GM12878 (cell line): ENCODE data around the gene HDGFL1. TPM values are rescaled to one million over a fixed set of nuclear protein-coding genes. Genes with fewer than 3 reads are reported as not detected.

Experiments
- ATAC-seq: fragments of 200-7000 bp; cut with Tn5 transposase; 3 replicates; pipeline ENCODE4 v1.9.1; 2020; ENCODE audit warnings: mild to moderate bottlenecking, moderate library complexity
- BruUV-seq: library from RNA; stranded (reverse); fragments of 400-500 nt; replicated peaks from 2 replicates; lab custom pipeline; 2021; lab: Mats Ljungman, UMichigan
- CTCF ChIA-PET: fragments of 300-600 bp; sonication (Branson Sonifier 250); formaldehyde crosslinking; extraction: SDS; loops from one replicate; lab custom pipeline; 2021; ENCODE audit warnings: inconsistent platforms; lab: Yijun Ruan, JAX
- POLR2A ChIA-PET: fragments of 350-600 bp; formaldehyde crosslinking; extraction: SDS; loops from one replicate; lab custom pipeline; 2021; ENCODE audit warnings: inconsistent platforms; lab: Charles Lee
- RAD21 ChIA-PET: fragments of 300-600 bp; sonication (Branson Sonifier 250); formaldehyde crosslinking; loops from one replicate; lab custom pipeline; 2023; ENCODE audit warnings: antibody characterized with exemption; ENCODE audit not compliant: unreplicated experiment; lab: Charles Lee
- SMC1A ChIA-PET: fragments of 300-600 bp; sonication (Branson Sonifier 250); formaldehyde crosslinking; loops from one replicate; lab custom pipeline; 2023; ENCODE audit not compliant: unreplicated experiment, uncharacterized antibody; lab: Charles Lee
- DNase-seq: peaks from one replicate; pipeline ENCODE4 v3.0.0-alpha.2; 2011; ENCODE audit warnings: low read depth, low spot score
- FAIRE-seq: peaks from 3 replicates; lab custom pipeline; 2011; peaks lifted over from hg19 to GRCh38; lab: Jason Lieb, UNC
- H2AFZ ChIP-seq: 2 replicates; pipeline ENCODE4 v1.6.0; 2011; ENCODE audit warnings: low read depth, low read length, control low read depth; ENCODE audit not compliant: control insufficient read depth
- H3K27ac ChIP-seq: 2 replicates; pipeline ENCODE4 v1.5.1; 2011; ENCODE audit warnings: control low read depth; ENCODE audit not compliant: control insufficient read depth, insufficient read depth
- H3K27me3 ChIP-seq, 2 experiments: replicated peaks in 1 of 2; 2 replicates each; pipeline versions ENCODE4 v1.6.0 to v1.6.1; 2011; ENCODE audit warnings: low read length in 1 of 2; ENCODE audit not compliant: control insufficient read depth in 2 of 2, insufficient read depth in 2 of 2
- H3K36me3 ChIP-seq, 2 experiments: 2 replicates each; pipeline ENCODE4 v1.5.1; 2011; ENCODE audit warnings: low read length in 1 of 2; ENCODE audit not compliant: control insufficient read depth in 2 of 2, insufficient read depth in 2 of 2
- H3K4me1 ChIP-seq: 2 replicates; pipeline ENCODE4 v1.6.1; 2011; ENCODE audit warnings: mild to moderate bottlenecking, low read length, moderate library complexity, mixed read lengths; ENCODE audit not compliant: control insufficient read depth, insufficient read depth
- H3K4me2 ChIP-seq: 2 replicates; pipeline ENCODE4 v1.6.0; 2011; ENCODE audit warnings: control low read depth; ENCODE audit not compliant: control insufficient read depth, insufficient read depth
- H3K4me3 ChIP-seq: fragments of 200-600 bp; sonication (generic); 2 replicates; pipeline ENCODE4 v1.5.1; 2016
- H3K79me2 ChIP-seq: 2 replicates; pipeline ENCODE4 v1.6.0; 2011; ENCODE audit warnings: low read length; ENCODE audit not compliant: control insufficient read depth, insufficient read depth
- H3K9ac ChIP-seq: 2 replicates; pipeline ENCODE4 v1.8.0; 2011; ENCODE audit warnings: low read length, control low read depth, mixed read lengths; ENCODE audit not compliant: control insufficient read depth, insufficient read depth
- H3K9me3 ChIP-seq: replicated peaks from 3 replicates; pipeline ENCODE4 v1.5.1; 2011; ENCODE audit warnings: mild to moderate bottlenecking, low read length; ENCODE audit not compliant: control insufficient read depth, insufficient read depth
- H4K20me1 ChIP-seq: 2 replicates; pipeline ENCODE4 v1.6.0; 2011; ENCODE audit not compliant: control insufficient read depth, insufficient read depth
- BMI1 ChIP-seq: fragments of 450-650 bp; IDR thresholded peaks from 2 replicates; pipeline ENCODE4 v1.6.1; 2016; ENCODE audit warnings: mild to moderate bottlenecking, moderate library complexity, borderline replicate concordance
- GABPA ChIP-seq: IDR thresholded peaks from 2 replicates; pipeline ENCODE4 v1.6.1; 2014; ENCODE audit warnings: antibody characterized with exemption, low read depth, mild to moderate bottlenecking, inconsistent platforms
- HDAC6 ChIP-seq: fragments of 200-600 bp; sonication (generic); IDR thresholded peaks from one replicate; pipeline ENCODE4 v1.8.0; 2017; ENCODE audit warnings: antibody characterized with exemption; ENCODE audit not compliant: unreplicated experiment
- POU2F2 ChIP-seq: IDR thresholded peaks from 3 replicates; pipeline ENCODE4 v1.6.1; 2011; ENCODE audit warnings: low read depth, mild to moderate bottlenecking, low read length, borderline replicate concordance
- RB1 ChIP-seq: fragments of 450-650 bp; formaldehyde crosslinking; IDR thresholded peaks from 2 replicates; pipeline ENCODE4 v1.6.1; 2017; ENCODE audit warnings: mild to moderate bottlenecking, borderline replicate concordance
- SPI1 ChIP-seq: IDR thresholded peaks from 2 replicates; pipeline ENCODE4 v1.6.1; 2011; ENCODE audit warnings: low read depth, mild to moderate bottlenecking, low read length, moderate library complexity, borderline replicate concordance; ENCODE audit not compliant: insufficient read depth
- SUPT20H ChIP-seq: IDR thresholded peaks from 2 replicates; pipeline ENCODE4 v1.6.1; 2011; ENCODE audit warnings: low read depth, mild to moderate bottlenecking, low read length, moderate library complexity, borderline replicate concordance; ENCODE audit not compliant: control insufficient read depth
- USF2 ChIP-seq: IDR thresholded peaks from 2 replicates; pipeline ENCODE4 v1.6.1; 2011; ENCODE audit warnings: low read depth, low read length, improper control_type of control experiment, borderline replicate concordance
- WRNIP1 ChIP-seq: IDR thresholded peaks from 2 replicates; pipeline ENCODE4 v1.6.1; 2011; ENCODE audit warnings: low read depth, low read length, improper control_type of control experiment, borderline replicate concordance
- YBX1 ChIP-seq: fragments of 450-650 bp; IDR thresholded peaks from 2 replicates; pipeline ENCODE4 v1.6.1; 2016; ENCODE audit warnings: antibody characterized with exemption
- ZNF207 ChIP-seq: fragments of 450-650 bp; IDR thresholded peaks from 2 replicates; pipeline ENCODE4 v1.6.1; 2014; ENCODE audit warnings: antibody characterized with exemption, mild to moderate bottlenecking, borderline replicate concordance
- ZNF622 ChIP-seq: fragments of 450-650 bp; IDR thresholded peaks from 2 replicates; pipeline ENCODE4 v1.6.1; 2017; ENCODE audit warnings: mild to moderate bottlenecking, inconsistent platforms
- WGBS: methylation state at CpG from one replicate; pipeline ENCODE4 v1.1.6; 2016; ENCODE audit warnings: low lambda C conversion rate; ENCODE audit not compliant: insufficient replicate concordance, insufficient coverage; ENCODE audit errors: missing lambda C conversion rate; 5-methylcytosine and 5-hydroxymethylcytosine counted together
- in situ Hi-C: fragments of 300-500 bp; cut with MboI; formaldehyde crosslinking; loops from 9 replicates; pipeline ENCODE4 v1.14.3; 2018; ENCODE audit warnings: mixed read lengths
- intact Hi-C: fragments of 100-400 bp; cut with micrococcal nuclease; formaldehyde crosslinking; loops from one replicate; pipeline ENCODE4 v1.14.2; 2022; ENCODE audit not compliant: unreplicated experiment
- polyA plus RNA-seq, 11 experiments: library from polyadenylated mRNA; depleted of rRNA in 4 of 11; unstranded in 6 of 11; stranded (reverse) in 5 of 11; fragments of >200 nt; fragmentation: Nextera tagmentation in 4 of 11; fragmentation: Illumina TruSeq in 1 of 11; extraction: Ambion mirVana in 4 of 11; extraction: Trizol in 1 of 11; gene quantifications; 1 replicate in 1 of 11; 2 replicates in 10 of 11; pipeline versions ENCODE4 v1.2.1 to v1.2.3, GENCODE V29; 2011 to 2016; ENCODE audit warnings: inconsistent platforms in 2 of 11, missing spikeins in 2 of 11, low read depth in 1 of 11
- total RNA-seq, 4 experiments: library from RNA; depleted of rRNA in 3 of 4; stranded (reverse); fragments of >200 nt in 3 of 4; fragmentation: Illumina TruSeq in 1 of 4; extraction: Trizol in 1 of 4; gene quantifications; 2 replicates each; pipeline versions ENCODE4 v1.2.1 to v1.2.3, GENCODE V29; 2013 to 2021

Gene HDGFL1
- total and polyA plus RNA-seq, 10 of the 15 experiments (the other 5 are each of a cell fraction or from before 2014, with no cell fraction given) = 0.03 to 0.69 (median 0.19) TPM

- ATAC-seq (no peak), FAIRE-seq (no peak), DNase-seq (no peak)
- BruUV-seq = no TSS peak
- ChIA-PET SMC1A (interaction anchor here (1.3 kb wide), 1 partner anchor 12 kb away, joined by 3 read pairs; no protein-coding TSS in a partner anchor), POLR2A (no interaction called here), RAD21 (no interaction called here)
- intact Hi-C loops (no loop called here), in situ Hi-C loops (no loop called here)
- no peak overlapping the region for H3K27ac ChIP-seq
- H3K27me3 ChIP-seq = no peaks in the 10 kb centered on the region
- no peaks in the 10 kb centered on the region for H4K20me1 ChIP-seq
- WGBS = 71% methylated on average over 4 of the region's 4 CpGs
- no peak overlapping the region for H3K4me3 ChIP-seq
- no peak overlapping the region for H3K9ac ChIP-seq
- H2AFZ ChIP-seq = no peak overlapping the region
- TF ChIP-seq YBX1 = no peak
- TF ChIP-seq, all 136 proteins: peak for 0
- Histone ChIP-seq H3K36me3 (no peaks in the 10 kb centered on the region), H3K9me3 (no peaks in the 10 kb centered on the region), H3K79me2 (no peaks in the 10 kb centered on the region), H3K4me2 (no peak overlapping the region), H3K4me1 (no peaks in the 10 kb centered on the region)
- CTCF ChIA-PET = no interaction called here
Observed at GRCh38 chr6:22610127-22610526, 40.8 kb downstream of the HDGFL1 start.

GRCh38 chr6:22612236-22612635 is 42.9 kb downstream of the HDGFL1 start:
- Histone ChIP-seq H3K4me1 (no peaks in the 10 kb centered on the region), H3K27me3 (no peaks in the 10 kb centered on the region), H3K9ac (no peak overlapping the region), H3K27ac (no peak overlapping the region), H2AFZ (no peak overlapping the region), H3K4me2 (no peak overlapping the region), H3K9me3 (no peaks in the 10 kb centered on the region), H3K79me2 (no peaks in the 10 kb centered on the region), H4K20me1 (no peaks in the 10 kb centered on the region), H3K36me3 (no peaks in the 10 kb centered on the region), H3K4me3 (no peak overlapping the region)
- no TSS peak for BruUV-seq
- ChIA-PET POLR2A (no interaction called here), RAD21 (no interaction called here), CTCF (interaction anchor here (0.9 kb wide), 1 partner anchor 45 kb away, joined by 3 read pairs; no protein-coding TSS in a partner anchor), SMC1A (no interaction called here)
- intact Hi-C loops (no loop called here), in situ Hi-C loops (no loop called here)
- DNase-seq = no peak
- FAIRE-seq = no peak
- TF ChIP-seq RB1 = no peak
- TF ChIP-seq WRNIP1 = no peak
- TF ChIP-seq GABPA = no peak
- no peak for TF ChIP-seq YBX1
- no peak for TF ChIP-seq USF2
- no peak for TF ChIP-seq POU2F2
- TF ChIP-seq ZNF622 = no peak
- TF ChIP-seq HDAC6 = no peak
- no peak for TF ChIP-seq SPI1
- TF ChIP-seq BMI1 = no peak
- no peak for TF ChIP-seq SUPT20H
- no peak for TF ChIP-seq ZNF207
- ATAC-seq = no peak
- 33% methylated on average over 3 of the region's 3 CpGs for WGBS
